Measurements from ENCODE around the gene VPS11. TPM values are rescaled to one million over a fixed set of nuclear protein-coding genes. Genes with fewer than 3 reads are reported as not detected.
"Not testable (repeated sequence)": the region's sequence is repeated elsewhere in the genome, so short reads cannot be mapped to it uniquely, and the experiment has no call there.

The VPS11 gene
- total RNA-seq, 1 donor: 29.4 TPM

- no peak for DNase-seq (ENCODE audit: low read depth)
- TF ChIP-seq CTCF (IDR thresholded peaks at IDR 0.05; ENCODE audit: insufficient read depth, low read length): no peak
- peak overlapping the region; percentile 85 for H3K4me3 ChIP-seq (ENCODE audit: low read depth, low read length)
Measured at GRCh38 chr11:119056421-119056999, 11.1 kb upstream of the VPS11 start.

GRCh38 chr11:119057000-119057769, 10.4 kb upstream of the VPS11 start, which contains the start of gene HYOU1:
Gene HYOU1, minus strand, starts transcription at chr11:119057205. Its CDS starts 1,045 bp downstream, at chr11:119056160.
- TF ChIP-seq CTCF (IDR thresholded peaks at IDR 0.05; ENCODE audit: insufficient read depth, low read length): peak; percentile 47
- DNase-seq (ENCODE audit: low read depth): peak; percentile 92
- peak within 1 kb of the TSS; percentile 85 for H3K4me3 ChIP-seq (ENCODE audit: low read depth, low read length)

- DNase-seq (ENCODE audit: low read depth); H3K4me3 ChIP-seq (ENCODE audit: low read depth, low read length): not testable (repeated sequence)
Measured at GRCh38 chr11:119059128-119059527, 8.5 kb upstream of the VPS11 start.

GRCh38 chr11:119061256-119061655, 6.4 kb upstream of the VPS11 start:
- TF ChIP-seq CTCF (IDR thresholded peaks at IDR 0.05; ENCODE audit: insufficient read depth, low read length): no peak

GRCh38 chr11:119062779-119063178, 4.8 kb upstream of the VPS11 start:
- TF ChIP-seq CTCF (IDR thresholded peaks at IDR 0.05; ENCODE audit: insufficient read depth, low read length): no peak

More at GRCh38 chr11:119061256-119061655, 6.4 kb upstream of the VPS11 start:
- no peak overlapping the region for H3K4me3 ChIP-seq (ENCODE audit: low read depth, low read length)
- DNase-seq (ENCODE audit: low read depth): no peak

GRCh38 chr11:119065369-119065768, 2.2 kb upstream of the VPS11 start:
- no peak overlapping the region for H3K4me3 ChIP-seq (ENCODE audit: low read depth, low read length)
- peak; percentile 58 for TF ChIP-seq CTCF (IDR thresholded peaks at IDR 0.05; ENCODE audit: insufficient read depth, low read length)
- peak; percentile 36 for DNase-seq (ENCODE audit: low read depth)

More at GRCh38 chr11:119062779-119063178, 4.8 kb upstream of the VPS11 start:
- peak; percentile 87 for DNase-seq (ENCODE audit: low read depth)
- H3K4me3 ChIP-seq (ENCODE audit: low read depth, low read length): no peak overlapping the region

GRCh38 chr11:119077839-119078238, 10.2 kb downstream of the VPS11 start:
- DNase-seq (ENCODE audit: low read depth): no peak
- H3K4me3 ChIP-seq (ENCODE audit: low read depth, low read length): no peak overlapping the region
- TF ChIP-seq CTCF (IDR thresholded peaks at IDR 0.05; ENCODE audit: insufficient read depth, low read length): no peak
